NOMO-1 treated with DMSO at 0.1 percent for 48 hours (cell line): ENCODE data around the gene ROPN1L.

Source experiments
- DNase-seq: peaks from one replicate; lab custom pipeline; 2025; ENCODE audit not compliant: unreplicated experiment; lab: John Stamatoyannopoulos, UW

The ROPN1L gene

DNA sequence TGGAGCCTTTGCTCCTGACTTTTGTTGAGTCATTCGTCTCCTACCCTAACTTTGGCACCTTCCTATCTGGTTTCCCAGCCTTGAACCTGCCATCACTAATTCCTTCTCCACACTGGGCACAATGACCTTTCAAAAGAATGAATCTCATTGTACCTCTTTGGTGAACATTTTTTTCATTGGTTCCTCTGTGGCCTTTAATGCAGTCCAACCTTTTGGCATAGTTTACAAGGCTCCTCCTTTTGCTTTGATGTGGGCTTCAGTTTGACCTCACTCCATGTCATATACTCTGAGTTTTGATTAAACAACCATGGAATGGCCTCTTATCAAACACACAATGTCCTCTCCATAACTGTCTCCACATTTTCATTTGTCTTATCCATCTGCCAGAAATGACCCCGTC lies 14.5 kb upstream of the ROPN1L start:
- no peak for DNase-seq

GRCh38 chr5:10427978-10428377 lies 13.7 kb upstream of the ROPN1L start:
- no peak for DNase-seq

DNA sequence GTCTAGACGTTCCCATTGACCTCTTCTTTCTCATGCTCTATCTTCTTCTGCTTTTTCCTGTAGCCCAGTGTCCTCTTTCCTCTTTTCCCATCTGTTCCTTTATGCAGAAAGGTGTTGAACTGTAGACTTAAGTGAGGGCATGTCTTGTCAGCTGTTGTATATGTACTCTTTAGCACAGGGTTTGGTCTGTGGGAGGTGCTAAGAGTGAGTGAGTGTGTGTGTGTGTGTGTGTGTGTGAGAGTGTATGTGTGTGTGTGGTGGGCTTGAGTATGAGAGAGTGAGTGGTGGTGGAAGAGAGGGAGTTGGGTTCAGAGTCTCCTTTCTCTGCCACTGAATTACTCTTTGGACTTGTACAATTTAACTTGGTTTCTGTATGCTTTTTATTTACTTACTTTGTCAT lies 10.3 kb upstream of the ROPN1L start:
- DNase-seq = no peak

GRCh38 chr5:10432059-10433008 lies 9.3 kb upstream of the ROPN1L start:
- no peak for DNase-seq

DNA sequence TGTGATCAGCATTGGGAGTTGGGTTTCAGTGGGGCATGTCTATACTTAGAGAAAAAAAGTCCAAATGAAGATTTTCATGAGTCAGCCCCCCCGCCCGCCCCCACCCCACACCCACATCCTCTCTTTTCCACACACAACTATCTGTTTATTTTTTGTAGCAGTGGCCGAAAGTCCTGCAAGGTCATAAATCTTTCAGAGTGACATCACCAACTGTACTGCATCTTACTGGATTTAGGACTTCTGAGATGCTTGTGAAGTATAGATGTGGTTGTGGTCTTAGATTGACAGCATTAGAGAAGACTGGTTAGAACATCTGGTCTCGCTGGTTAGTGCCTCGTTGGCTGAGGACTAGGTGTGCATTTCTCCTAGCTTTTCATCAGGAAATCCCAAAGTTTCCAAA lies 7.3 kb upstream of the ROPN1L start:
- no peak for DNase-seq

DNA sequence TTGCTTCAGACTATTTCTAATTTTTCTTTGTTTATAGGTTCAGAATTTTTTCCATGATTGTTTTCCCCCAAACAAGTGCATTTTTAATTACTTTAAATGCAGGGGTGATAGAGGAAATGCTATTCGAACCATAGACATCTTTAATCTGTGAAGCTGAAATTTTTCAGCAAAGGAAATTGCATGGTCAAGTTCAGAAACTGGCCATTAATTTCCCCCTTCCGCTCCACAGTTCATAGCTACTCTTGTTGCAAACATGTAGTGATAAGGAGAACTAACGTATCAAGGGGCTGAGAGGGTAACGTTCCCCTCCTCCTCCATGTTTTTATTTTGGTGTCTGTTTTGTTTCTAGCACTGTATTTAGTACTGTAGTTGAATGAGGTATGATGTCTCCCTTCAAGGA lies 3.4 kb upstream of the ROPN1L start:
- no peak for DNase-seq

DNA sequence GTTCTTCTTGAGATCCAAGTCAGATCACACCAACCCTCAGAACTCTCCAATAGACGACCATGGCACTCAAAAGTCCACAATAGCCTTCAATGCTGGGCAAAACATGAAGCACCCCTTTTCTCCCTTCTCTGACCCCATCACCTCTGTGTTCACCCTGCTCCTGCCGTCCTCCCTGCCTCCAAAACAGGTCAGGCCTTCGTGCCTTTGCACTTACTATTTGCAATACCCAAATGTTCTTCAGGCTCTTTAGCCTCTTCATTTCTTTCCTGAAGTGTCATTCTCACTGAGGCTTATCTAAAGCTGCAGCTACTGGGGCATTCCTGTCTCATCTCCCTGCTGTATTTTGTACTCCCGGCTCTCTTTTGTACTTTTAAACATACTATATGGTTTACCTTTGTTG lies 2.0 kb upstream of the ROPN1L start:
- DNase-seq = no peak

DNA sequence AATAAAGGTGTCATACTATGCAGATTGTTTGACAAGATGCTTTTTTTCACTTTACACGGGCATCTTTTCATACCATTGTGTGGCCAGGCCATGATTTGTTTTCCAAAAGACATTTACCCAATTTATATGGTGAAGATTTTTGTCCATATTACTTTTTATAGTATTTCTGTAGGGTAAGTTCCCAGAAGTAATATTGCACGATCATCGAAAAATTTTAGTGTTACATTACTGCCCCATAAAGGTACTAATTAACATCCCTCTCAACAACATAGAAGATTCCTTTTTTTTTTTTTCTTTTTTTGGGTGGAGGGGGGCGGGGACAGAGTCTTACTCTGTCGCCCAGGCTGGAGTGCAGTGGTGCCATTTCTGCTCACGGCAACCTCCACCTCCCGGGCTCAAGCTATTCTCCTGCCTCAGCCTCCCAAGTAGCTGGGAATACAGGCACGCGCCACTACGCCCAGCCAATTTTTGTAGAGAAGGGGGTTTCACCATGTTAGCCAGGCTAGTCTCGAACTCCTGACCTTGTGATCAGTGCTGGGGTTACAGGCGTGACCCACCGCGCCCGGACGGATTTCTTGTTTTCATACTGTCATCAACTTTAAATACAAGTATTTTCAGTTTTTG lies 1.2 kb upstream of the ROPN1L start:
- DNase-seq = no peak

DNA sequence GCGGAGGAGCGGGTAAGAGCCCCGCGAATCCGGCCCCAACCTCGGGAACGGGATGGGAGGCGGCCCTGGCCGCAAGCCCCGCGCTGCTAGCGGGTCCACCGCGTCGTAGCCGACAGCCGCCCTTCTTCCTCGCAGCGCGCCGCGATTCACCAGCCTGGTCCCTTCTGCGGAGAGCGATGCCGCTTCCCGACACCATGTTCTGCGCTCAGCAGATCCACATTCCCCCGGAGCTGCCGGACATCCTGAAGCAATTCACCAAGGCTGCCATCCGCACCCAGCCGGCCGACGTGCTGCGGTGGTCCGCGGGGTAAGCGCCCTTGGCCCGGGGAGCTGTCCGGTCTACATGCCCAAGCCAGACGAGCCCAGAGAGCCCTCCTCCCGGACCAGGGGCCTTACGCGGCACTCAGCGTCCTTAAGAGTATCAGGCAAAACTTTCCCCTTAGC lies 335 bp downstream of the ROPN1L start:
- DNase-seq = peak; percentile 54

GRCh38 chr5:10442576-10442975 lies 897 bp downstream of the ROPN1L start:
- DNase-seq = peak; percentile 91

GRCh38 chr5:10445352-10445751 lies 3.7 kb downstream of the ROPN1L start:
- DNase-seq = peak; percentile 64

- no peak for DNase-seq
Measured at GRCh38 chr5:10446490-10446889, 4.8 kb downstream of the ROPN1L start.

DNA sequence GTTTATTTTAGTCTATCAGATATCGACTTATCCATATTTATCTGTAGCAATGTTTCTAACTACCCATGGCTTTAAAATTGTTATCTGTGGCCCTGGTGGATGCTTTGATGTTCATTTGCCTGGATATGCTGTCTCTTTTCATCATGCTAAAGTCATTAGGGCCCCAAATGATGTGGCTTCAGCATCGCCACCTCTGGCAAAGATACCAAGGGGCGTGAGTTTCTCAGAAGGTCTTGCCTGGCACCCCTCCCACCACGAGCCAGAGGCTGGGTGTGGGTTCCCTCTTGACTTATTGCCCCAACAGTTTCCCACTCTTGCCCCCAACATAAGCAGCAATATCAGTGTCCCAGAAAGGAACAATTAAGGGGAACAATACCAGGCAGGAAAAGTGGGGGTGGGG lies 5.4 kb downstream of the ROPN1L start:
- no peak for DNase-seq

DNA sequence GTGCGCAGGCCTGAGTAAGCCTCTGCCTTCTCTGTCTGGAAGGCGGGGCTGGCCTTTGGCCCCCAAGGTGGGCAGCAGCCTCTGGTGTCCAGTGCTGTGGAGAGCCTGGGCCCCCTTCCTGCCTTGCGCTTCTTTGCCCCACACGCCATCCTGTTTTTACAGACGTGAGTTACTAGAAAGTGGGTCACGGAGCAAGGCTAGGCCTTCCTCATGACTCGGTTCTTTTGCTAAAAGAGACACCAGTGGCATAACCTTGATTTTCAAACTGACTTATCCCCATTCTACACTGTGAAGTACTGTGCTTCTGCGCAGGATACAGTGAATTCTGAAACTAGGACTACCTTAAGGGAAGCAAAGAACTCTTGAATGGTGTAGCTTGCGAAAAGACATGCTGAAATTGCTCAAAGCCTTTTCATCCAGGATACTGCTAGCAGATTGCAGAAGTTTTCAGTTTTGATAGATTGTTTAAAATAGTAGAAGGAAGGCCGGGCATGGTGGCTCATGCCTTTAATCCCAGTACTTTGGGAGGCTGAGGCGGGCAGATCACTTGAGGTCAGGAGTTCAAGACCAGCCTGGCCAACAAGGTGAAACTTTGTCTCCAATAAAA lies 7.2 kb downstream of the ROPN1L start:
- peak; percentile 94 for DNase-seq

GRCh38 chr5:10451137-10451824 lies 9.6 kb downstream of the ROPN1L start:
- DNase-seq = peak; percentile 27

DNA sequence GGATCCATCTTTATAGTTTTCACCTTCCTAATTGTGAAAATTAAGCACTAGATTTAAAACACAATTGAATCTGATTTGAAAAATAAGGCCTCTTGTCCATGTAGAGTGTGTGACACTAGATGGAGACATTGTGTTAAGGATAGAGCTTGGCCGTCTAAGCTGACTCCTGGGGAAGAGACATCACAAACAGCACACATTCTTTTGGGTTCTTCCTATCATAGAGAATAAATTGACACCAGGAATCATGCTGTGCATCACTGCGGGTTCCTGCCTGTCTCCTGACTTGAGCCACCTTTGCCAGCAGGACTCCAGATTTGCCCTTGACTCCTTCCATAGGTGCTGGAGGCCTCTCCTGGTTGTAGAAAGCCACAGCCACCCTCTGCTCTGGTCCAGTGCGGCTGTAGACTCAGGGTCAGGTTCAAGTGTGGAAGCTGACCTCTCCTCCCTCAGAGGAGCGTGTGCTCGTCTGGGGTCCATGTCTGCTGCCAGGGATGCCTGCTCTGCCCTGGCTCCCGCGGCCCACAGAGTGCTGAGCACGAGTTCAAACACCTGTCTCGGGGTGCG lies 11.2 kb downstream of the ROPN1L start:
- peak; percentile 93 for DNase-seq

GRCh38 chr5:10453545-10453944 lies 11.9 kb downstream of the ROPN1L start:
- DNase-seq = no peak

DNA sequence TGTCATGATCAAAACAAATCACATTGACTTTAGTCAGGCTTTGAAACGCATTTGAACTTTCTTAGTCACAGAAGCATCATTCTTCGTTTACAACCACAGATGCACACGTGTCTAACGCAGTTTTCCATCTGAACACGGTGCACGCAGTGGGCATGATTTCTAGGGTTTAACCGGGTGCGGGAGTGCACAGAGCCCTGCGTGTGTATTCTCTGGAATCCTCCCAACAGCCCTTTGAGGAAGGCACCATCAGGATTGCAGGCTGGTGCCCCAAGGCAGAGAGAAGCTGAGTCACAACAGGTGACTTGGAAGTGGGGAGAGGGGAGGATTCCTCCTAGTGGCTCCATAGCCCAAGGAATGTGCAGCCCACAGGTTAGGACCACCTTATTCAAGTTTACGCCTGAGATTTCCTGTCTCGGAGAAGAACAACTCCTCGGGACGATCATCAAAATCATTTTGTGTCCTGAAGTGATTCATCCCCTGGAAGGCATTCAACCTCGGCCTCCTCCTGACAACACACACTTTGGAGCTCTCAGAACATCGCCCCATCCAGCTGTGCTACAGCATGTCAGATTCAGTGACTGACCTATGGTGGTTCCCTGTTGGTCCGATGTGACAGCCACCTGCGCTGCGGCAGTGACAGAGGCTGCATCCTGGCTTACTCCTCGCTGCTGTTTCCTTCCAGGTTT lies 13.1 kb downstream of the ROPN1L start:
- DNase-seq = no peak

GRCh38 chr5:10455277-10455670 lies 13.6 kb downstream of the ROPN1L start:
- DNase-seq = no peak

DNA sequence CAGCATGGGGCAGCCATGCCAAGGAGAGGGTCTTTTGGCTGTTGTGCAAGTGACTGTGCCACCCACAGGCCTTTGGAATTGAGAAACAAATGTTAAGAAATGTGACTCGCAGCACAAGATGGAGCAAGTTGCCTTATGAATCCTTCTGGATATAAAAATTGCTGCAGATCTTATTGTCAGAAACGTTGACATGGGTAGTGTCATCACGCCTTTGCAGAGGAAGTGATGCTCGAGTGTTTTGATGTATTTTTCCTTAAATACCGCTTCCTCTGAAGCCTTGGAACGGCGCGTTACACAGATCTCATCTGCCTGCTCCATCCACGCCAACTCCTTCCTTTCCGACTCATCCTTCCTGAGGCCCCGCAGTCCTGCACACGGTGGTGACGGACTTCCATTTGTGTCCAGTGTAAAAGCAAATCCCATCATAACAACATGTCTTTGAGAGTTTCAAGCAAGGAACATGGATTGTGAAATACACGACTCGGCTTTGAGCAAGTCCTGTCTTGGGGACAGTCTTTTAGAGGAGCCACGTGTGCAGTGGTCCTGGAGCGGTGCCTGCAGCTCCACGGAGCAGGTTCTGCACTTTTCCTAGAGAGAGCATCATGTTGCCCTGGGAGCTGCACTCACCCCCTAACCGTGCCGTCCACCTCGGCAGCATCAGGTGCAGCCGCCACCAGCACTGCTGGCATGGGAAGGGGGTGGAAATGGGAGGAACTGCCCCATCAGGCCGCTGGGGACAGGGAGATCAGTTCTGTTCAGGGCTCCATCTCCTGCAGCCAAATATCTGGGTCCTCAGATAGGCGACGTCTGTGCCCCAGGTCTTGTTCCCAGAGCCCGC lies 15.1 kb downstream of the ROPN1L start:
- peak; percentile 87 for DNase-seq
